ENCODE data around the gene RNF148. TPM values are rescaled to one million over a fixed set of nuclear protein-coding genes. Genes with fewer than 3 reads are reported as not detected.

The RNF148 gene
- total and polyA plus RNA-seq, 4 donors = 0.09 to 3.5 (median 0.09) TPM; not detected in 1

GRCh38 chr7:122695816-122696215 is 6.9 kb downstream of the RNF148 start (continued):
- no peak for TF ChIP-seq MAX (IDR thresholded peaks at IDR 0.05)
- no peak for TF ChIP-seq GABPA (IDR thresholded peaks at IDR 0.05 in 1 of 2, conservative IDR thresholded peaks at IDR 0.05 in 1 of 2)
- no peak for TF ChIP-seq TAF1 (conservative IDR thresholded peaks at IDR 0.05)
- TF ChIP-seq FOXA1 (IDR thresholded peaks at IDR 0.05) = no peak
- no peak for TF ChIP-seq FOXA2 (IDR thresholded peaks at IDR 0.05)
- no peak for TF ChIP-seq SP1 (IDR thresholded peaks at IDR 0.05)

GRCh38 chr7:122694697-122695096 is 8.0 kb downstream of the RNF148 start:
- no peak for DNase-seq (ENCODE audit: low spot score)
- Histone ChIP-seq H3K9me3 (ENCODE audit: control insufficient read depth in 4 of 4, low read length in 3 of 4) (no peaks in the 10 kb centered on the region), H3K27ac (ENCODE audit: low read depth in 1 of 2, low read length in 2 of 2) (no peak overlapping the region), H3K27me3 (ENCODE audit: control insufficient read depth in 4 of 4, insufficient read depth in 4 of 4, low read length in 3 of 4) (no peaks in the 10 kb centered on the region), H3K4me1 (ENCODE audit: control insufficient read depth in 4 of 4, insufficient read depth in 4 of 4, low read length in 3 of 4) (no peaks in the 10 kb centered on the region), H3K4me3 (ENCODE audit: low read depth in 1 of 3, low read length in 3 of 3) (no peak overlapping the region), H3K36me3 (ENCODE audit: control insufficient read depth in 4 of 4, insufficient read depth in 3 of 4, low read depth in 1 of 4, low read length in 3 of 4) (no peaks in the 10 kb centered on the region), H3K9ac (ENCODE audit: low read depth in 1 of 2, low read length in 2 of 2) (no peak overlapping the region)
- WGBS = 95% methylated on average over 2 of the region's 2 CpGs
- TF ChIP-seq FOXA2 (IDR thresholded peaks at IDR 0.05) = no peak
- TF ChIP-seq EGR1 (IDR thresholded peaks at IDR 0.05; ENCODE audit: low read depth in 2 of 2) = no peak
- TF ChIP-seq FOXA1 (IDR thresholded peaks at IDR 0.05) = no peak
- no peak for TF ChIP-seq CTCF (IDR thresholded peaks at IDR 0.05; ENCODE audit: low read depth, low read length, missing input control)
- no peak for TF ChIP-seq REST (IDR thresholded peaks at IDR 0.05)
- TF ChIP-seq MAX (IDR thresholded peaks at IDR 0.05) = no peak
- TF ChIP-seq RXRA (IDR thresholded peaks at IDR 0.05) = no peak
- no peak for TF ChIP-seq TAF1 (conservative IDR thresholded peaks at IDR 0.05)
- TF ChIP-seq HNF4G (IDR thresholded peaks at IDR 0.05) = no peak
- TF ChIP-seq NR2F2 (IDR thresholded peaks at IDR 0.05) = no peak
- no peak for TF ChIP-seq GABPA (IDR thresholded peaks at IDR 0.05 in 1 of 2, conservative IDR thresholded peaks at IDR 0.05 in 1 of 2)
- TF ChIP-seq HNF4A (conservative IDR thresholded peaks at IDR 0.05) = no peak
- no peak for TF ChIP-seq JUND (IDR thresholded peaks at IDR 0.05)
- no peak for TF ChIP-seq ATF3 (IDR thresholded peaks at IDR 0.05)
- no peak for TF ChIP-seq ZBTB33 (IDR thresholded peaks at IDR 0.05)

Data from liver (tissue), 9 donors.